Nasal cavity respiratory epithelium epithelial cell of viscerocranial mucosa (primary cell): ENCODE results near the gene MAP1B. TPM values are rescaled to one million over a fixed set of nuclear protein-coding genes. Genes with fewer than 3 reads are reported as not detected.

Source experiments
- total RNA-seq: library from RNA; depleted of rRNA; stranded (reverse); fragments of >200 nt; gene quantifications from 2 replicates; pipeline ENCODE4 v1.2.3, GENCODE V29; 2014

The MAP1B gene
- total RNA-seq: 15.4 and 21.9 TPM in 2 replicates

GRCh38 chr5:72107131-72107900, at the start of gene MAP1B:
TSS of gene MAP1B (plus strand) at chr5:72107475. CDS start at chr5:72107532, 57 bp downstream.

Other genes with a start within 250 kb of the MAP1B start
- 52.2 and 58.4 TPM in 2 replicates for gene MRPS27, start 212.8 kb downstream of the MAP1B start, total RNA-seq
- gene PTCD2, start 212.9 kb downstream of the MAP1B start, total RNA-seq: 9.2 and 10.8 TPM in 2 replicates